Lower leg skin (tissue), 3 donors: ENCODE measurements around the gene MRPL50.

Experiments
- POLR2A ChIP-seq, 2 donors: fragments of 450-650 bp; IDR thresholded peaks; one replicate each; pipeline ENCODE4 v1.6.1; 2016 to 2017; ENCODE audit warnings: antibody characterized with exemption in 2 of 2, mild to moderate bottlenecking in 1 of 2, moderate library complexity in 1 of 2
- TF ChIP-seq, protein P1 (sequence below), 3 donors: fragments of 450-650 bp; IDR thresholded peaks; one replicate each; pipeline ENCODE4 v1.5.1; 2016; ENCODE audit warnings: antibody characterized with exemption in 3 of 3, mild to moderate bottlenecking in 3 of 3, moderate library complexity in 2 of 3

GRCh38 chr9:101432740-101433139 is 34.3 kb upstream of the MRPL50 start:
- TF ChIP-seq, protein P1, sequence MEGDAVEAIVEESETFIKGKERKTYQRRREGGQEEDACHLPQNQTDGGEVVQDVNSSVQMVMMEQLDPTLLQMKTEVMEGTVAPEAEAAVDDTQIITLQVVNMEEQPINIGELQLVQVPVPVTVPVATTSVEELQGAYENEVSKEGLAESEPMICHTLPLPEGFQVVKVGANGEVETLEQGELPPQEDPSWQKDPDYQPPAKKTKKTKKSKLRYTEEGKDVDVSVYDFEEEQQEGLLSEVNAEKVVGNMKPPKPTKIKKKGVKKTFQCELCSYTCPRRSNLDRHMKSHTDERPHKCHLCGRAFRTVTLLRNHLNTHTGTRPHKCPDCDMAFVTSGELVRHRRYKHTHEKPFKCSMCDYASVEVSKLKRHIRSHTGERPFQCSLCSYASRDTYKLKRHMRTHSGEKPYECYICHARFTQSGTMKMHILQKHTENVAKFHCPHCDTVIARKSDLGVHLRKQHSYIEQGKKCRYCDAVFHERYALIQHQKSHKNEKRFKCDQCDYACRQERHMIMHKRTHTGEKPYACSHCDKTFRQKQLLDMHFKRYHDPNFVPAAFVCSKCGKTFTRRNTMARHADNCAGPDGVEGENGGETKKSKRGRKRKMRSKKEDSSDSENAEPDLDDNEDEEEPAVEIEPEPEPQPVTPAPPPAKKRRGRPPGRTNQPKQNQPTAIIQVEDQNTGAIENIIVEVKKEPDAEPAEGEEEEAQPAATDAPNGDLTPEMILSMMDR (IDR thresholded peaks at IDR 0.05), result no peak
- no peak for TF ChIP-seq POLR2A (IDR thresholded peaks at IDR 0.05)
